Measurements from ENCODE around the gene C2CD5.

- no peak for TF ChIP-seq EP300 (IDR thresholded peaks at IDR 0.05; ENCODE audit: low read depth)
- no peak for TF ChIP-seq CTCF (IDR thresholded peaks at IDR 0.05)
Observed at GRCh38 chr12:22414742-22415141, 129.6 kb downstream of the C2CD5 start.

All from transverse colon (tissue), 3 donors.